HTERT RPE-1 (cell line): Measurements from ENCODE around the gene GRAMD1C.
"Not testable (repeated sequence)": the region's sequence is repeated elsewhere in the genome, so short reads cannot be mapped to it uniquely, and the experiment has no call there.

Source experiments
- in situ Hi-C: fragments of 300-500 bp; cut with MboI; formaldehyde crosslinking; loops from 4 replicates; pipeline ENCODE4 v1.14.3; 2020; ENCODE audit warnings: low sequenced_read_pairs

Gene GRAMD1C

DNA sequence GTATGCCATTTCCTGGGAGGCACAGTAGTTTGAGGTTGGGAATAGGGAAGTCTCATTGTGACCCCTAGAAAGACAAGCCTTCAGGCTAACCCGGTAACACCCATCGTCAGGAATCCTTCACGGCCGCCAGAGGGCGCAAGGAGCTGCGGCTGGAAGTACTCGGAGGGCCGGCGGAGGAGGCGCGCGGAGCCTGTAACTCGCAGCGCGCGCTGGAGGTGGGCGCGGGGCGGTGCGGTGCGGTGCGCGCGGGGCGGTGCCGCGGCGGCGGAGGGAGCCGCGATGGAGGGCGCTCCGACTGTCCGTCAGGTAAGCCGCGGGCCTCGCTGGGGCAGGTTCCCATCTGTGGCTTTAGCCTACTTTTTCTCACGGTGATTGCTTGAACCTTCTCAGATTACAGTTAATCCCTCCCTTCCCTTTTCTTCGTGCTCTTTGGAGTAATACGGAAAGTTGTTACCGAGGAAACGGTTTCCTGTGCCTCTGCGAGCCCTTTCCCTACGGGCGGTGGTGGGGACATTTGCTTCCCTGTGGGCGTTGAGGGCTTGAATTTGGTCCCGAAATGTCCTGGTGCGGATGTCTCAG lies at the start of gene GRAMD1C:
Gene GRAMD1C (plus strand): TSS at position 158 of the 579 bp plus-strand sequence. CDS start 122 bp downstream, at position 280.
- in situ Hi-C loops, result no loop called here

- in situ Hi-C loops, result no loop called here
These were observed 47.2 kb upstream of the GRAMD1C start for GRCh38 chr3:113791381-113791780.

DNA sequence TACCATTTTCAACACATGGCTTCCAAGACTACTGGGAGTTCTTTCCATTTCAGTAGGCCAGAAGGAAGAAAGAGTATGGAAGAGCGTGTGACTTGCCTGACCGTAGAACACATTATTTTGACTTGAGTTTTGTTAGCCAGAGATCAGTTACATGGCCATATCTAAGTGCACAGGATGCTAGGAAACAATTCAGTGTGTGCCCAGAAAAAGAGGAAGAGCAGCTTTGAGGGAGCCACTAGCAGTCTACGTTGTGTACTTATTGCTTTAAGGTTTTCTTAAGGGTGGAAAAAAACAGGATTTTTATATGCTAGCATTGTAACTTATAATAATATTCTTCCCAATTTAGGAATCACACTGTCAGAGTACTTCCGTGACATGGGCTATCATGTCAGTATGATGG lies 44.1 kb upstream of the GRAMD1C start:
- in situ Hi-C loops, result no loop called here

GRCh38 chr3:113795693-113796092 lies 42.9 kb upstream of the GRAMD1C start:
- in situ Hi-C loops, result no loop called here

DNA sequence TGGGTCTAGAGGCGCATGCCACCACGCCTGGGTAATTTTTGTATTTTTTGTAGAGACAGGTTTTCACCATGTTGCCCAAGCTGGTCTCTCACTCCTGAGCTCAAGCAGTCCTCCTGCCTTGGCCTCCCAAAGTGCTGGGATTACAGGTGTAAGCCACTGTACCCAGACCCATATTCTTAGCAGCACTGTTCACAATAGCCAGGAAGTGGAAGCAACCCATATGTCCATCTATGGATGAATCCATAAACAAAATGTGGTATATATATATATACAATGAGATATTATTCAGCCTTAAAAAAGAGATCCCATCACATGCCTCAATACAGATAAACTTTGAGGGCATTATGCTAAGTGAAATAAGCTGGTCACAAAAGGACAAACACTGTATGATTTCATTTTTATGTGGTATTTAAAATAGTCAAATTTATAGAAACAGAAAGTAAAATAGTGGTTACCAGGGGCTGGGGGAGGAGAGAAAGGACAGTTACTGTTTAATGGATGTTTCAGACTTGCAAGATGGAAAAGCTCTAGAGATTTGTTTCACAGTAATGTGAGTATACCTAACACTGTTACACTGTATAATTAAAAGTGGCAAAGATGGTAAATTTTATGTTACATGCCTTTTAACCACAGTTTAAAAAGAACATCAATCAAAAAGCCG lies 35.7 kb upstream of the GRAMD1C start:
- in situ Hi-C loops, result no loop called here

GRCh38 chr3:113804661-113805060 lies 33.9 kb upstream of the GRAMD1C start:
- in situ Hi-C loops, result no loop called here

- in situ Hi-C loops, result no loop called here
These were observed 33.3 kb upstream of the GRAMD1C start for GRCh38 chr3:113805249-113805648.

DNA sequence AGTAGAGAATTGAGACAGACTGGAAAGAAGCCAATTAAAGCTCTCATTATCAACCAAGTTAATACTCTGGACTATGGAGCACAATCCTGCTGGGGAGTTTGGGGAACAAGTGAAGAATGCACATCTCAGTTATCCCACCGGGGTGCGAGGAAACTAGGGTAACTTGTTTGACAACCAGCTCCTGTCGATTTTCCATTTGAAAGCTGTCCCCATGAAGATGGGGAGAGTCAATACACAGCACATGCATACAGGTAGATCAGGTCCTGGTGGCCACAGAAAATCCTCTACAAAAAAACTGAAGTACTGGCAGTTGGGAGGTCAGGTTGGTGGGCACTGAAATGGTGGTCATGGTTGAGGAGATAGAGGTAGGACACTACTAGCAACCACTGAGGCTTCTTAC lies 25.7 kb upstream of the GRAMD1C start:
- in situ Hi-C loops, result no loop called here

- in situ Hi-C loops, result no loop called here
These were observed 18.7 kb upstream of the GRAMD1C start for GRCh38 chr3:113819866-113820265.

- in situ Hi-C loops, result no loop called here
These were observed 13.5 kb upstream of the GRAMD1C start for GRCh38 chr3:113825090-113825489.

DNA sequence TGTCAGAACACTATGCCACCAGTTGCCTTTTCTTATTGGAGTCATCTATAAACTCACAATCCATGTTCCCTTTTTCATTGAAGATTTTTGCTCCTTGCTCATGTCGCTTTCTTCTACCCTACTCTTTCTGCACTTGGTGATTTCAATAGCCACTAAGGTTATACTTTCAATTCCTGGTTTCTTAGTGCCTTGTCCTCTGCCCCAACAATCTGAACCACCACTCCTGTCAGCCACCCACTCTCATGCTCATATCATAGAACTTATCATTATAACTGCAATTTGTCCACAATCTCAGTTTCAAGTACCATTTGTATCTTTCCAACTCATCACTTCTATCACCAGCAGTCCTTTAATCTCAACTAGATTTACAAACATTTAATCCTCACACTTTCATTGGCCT lies 10.0 kb upstream of the GRAMD1C start:
- in situ Hi-C loops, result no loop called here

GRCh38 chr3:113829576-113830354 lies 8.8 kb upstream of the GRAMD1C start:
- in situ Hi-C loops, result no loop called here

DNA sequence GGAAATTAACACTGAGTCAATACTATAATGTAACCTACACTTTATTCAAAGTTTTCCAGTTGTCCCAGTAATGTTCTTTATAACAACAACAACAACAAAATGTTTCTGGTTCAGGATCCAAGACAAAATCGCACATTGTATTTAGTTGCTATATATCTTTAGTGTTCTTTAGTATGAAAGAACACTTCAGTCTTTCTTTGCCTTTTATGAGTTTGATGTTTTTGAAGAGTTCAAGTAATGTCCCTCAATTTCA lies 7.6 kb upstream of the GRAMD1C start:
- in situ Hi-C loops, result no loop called here

DNA sequence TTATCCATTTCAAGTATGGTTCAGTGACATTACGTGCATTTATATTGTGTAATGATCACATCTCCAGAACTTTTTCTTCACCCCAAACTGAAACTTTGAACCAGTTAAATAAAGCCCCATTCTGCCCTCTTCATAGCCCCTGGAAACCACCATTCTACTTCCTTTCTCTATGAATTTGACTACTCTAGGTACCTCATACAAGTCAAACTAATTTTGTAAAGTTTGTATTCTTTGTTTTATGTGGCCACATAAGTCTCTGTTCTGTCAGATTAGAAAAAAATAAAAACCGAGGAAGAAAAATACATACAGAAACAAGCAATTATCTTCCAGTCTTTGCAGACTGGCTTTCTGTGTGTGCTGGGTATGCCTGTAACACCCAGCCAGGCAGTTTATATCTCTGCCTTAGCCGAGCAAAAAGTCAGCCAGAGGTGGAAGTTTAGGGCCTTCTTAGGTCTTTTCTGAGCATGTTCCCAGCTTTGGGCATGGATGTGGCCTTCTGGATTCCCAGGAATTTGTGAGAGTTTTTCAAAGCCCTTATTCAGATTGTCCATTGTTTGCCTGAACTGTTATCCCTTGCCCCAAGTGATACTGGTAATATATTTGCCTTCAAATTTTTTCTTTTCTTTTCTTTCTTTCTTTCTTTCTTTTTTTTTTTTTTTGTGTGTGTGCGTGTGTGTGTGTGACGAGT lies 6.0 kb upstream of the GRAMD1C start:
- in situ Hi-C loops, result no loop called here

DNA sequence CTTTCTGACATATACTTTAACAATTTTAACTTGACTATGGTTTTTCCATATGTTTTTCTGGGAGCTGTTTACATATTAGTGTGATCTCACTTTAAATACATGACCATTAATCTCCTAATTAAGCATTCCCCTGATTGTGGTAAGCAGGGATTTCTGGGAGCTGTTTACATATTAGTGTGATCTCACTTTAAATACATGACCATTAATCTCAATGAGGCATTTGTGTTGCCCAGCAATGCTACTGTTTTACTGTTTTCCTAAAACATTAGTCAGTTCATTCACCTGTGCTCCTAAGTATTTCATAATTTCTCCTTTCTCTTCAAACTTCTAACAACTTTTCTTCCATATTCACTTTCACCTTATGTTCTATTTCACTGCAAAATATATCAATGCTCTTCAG lies 3.6 kb upstream of the GRAMD1C start:
- in situ Hi-C loops, result no loop called here

DNA sequence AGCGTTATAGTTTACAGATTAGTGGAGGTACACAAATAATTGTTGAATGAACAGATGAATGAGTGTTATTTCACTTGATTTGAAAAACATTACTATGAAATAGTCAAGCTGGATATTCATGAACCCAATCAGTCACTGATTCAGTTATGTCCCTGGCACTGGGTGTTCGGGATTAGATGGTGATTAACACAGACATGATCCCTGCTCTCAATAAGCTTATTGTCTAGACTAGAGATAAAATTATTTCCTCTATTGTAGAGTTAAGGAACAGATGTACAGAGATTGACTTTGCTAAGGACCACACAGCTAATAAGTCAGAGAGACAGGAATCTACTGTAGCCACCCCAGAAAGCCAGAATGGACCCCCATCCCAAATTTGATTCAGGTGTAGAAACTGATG lies 963 bp downstream of the GRAMD1C start:
- in situ Hi-C loops, result no loop called here

DNA sequence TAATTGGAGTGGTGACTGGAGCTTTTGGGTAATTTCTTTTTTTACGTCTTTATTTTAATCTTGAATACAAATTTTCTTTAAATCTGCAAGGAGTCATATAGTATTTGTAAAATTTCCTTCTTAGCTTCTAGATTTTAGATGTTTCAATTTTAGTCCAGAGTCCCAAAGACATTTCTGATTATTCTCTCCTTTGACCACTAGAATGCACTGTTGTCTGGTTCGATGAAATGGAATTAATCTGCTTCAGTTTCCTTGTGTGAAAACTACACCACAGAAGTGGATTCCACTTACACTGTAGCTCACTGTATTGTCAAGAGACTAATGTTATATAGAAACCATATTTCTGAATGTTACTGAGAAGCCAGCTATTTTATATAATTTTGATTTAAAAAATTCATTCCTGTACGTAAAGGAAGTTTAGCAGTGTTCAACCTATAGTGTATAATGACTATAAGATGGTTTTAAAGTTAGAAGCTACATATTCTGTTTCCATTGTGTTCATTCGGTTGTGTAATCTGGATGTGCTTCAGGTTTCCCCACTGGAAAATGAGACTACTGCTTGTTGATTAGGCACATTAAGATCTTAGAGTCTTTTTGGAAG lies 6.1 kb downstream of the GRAMD1C start:
- in situ Hi-C loops, result no loop called here

DNA sequence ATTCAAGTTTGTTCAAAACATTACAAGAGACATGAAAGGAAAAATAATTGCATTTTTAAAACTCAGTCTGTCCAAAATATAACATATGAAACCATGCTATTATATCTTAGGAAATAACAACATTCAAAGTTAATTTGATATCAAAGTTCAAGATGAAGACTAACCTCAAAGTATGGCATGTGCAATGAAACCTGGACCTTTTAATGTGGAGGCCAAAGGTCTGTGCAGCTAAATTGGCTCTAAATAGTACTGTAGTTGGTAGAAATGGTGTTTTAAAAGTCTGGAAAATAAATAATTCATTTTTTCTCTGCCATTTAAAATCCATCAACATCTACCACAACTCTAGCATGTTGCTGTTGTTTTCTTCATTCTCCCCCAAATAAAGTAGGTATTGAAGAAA lies 8.7 kb downstream of the GRAMD1C start:
- in situ Hi-C loops, result no loop called here

DNA sequence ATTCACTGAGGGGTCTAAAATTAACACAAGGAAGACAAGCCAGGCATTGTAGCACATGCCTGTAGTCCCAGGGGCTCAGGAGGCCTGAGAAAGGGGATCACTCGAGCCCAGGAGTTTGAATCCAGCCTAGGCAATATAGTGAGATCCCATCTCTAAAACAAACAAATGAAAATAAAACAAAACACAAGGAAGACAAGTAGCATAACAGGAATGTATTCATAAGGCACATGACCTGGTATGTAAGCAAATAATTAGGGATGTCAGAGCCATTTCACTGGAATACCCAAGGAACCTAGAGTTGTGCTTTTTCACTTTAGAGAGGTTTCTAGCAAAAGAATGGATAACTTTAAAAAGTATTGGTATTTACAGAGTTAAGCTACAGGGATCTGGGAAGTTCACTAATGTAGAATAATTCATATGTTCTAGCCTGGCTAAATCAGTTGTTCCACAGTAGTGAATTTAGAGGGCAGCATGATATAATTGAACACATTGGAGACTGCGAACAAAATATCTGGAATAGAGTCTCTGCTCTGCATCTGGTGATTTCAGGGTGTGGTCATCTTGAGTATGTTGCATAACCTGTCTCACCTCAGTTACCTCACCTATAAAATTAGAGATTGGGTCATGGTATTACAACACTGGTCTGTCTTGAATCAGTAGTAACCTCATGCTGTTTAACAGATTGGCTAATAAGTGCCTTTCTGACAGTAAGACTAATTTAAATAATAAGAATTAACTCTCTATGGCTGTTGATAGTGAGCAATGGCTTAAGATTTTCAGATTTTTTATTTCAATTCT lies 9.3 kb downstream of the GRAMD1C start:
- in situ Hi-C loops, result no loop called here

GRCh38 chr3:113849071-113849470 lies 10.5 kb downstream of the GRAMD1C start:
- in situ Hi-C loops, result not testable (repeated sequence)

DNA sequence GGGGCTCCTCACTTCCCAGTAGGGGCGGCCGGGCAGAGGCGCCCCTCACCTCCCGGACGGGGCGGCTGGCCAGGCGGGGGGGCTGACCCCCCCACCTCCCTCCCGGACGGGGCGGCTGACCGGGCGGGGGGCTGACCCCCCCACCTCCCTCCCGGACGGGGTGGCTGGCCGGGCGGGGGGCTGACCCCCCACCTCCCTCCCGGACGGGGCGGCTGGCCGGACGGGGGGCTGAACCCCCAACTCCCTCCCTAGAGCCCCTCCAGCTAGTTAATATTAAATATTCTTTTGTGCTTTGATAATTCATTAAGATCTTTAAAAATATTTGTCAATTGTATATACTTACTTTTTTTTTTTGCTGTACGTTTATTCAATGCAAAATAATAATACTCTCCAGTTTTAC lies 11.3 kb downstream of the GRAMD1C start:
- in situ Hi-C loops, result not testable (repeated sequence)
